COR-L47 (cell line): ENCODE results near the gene SUCO.

Source experiments
- DNase-seq: peaks from one replicate; lab custom pipeline; 2025; lab: John Stamatoyannopoulos, UW

The SUCO gene

DNA sequence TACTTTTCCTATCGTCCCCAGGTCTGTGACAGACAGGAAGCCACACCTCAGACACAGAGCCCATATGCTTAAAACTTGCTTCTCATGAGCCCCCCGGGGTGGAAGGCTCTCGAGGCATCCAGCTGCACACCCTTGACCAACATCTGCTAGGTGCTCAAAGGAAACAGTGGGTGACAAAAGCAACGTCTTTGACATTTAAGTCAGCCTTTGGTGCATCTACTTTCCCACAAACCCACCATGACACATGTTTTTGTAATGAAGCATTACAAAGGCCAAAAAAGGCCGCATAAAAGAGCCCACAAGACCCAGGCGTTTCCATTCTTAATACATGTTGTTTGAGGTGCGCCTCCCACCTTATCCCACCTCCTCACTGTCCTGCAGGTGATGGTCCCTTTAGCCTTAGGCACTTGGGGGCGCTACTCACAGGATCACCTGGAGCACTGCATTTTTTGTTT, 114.2 kb downstream of the SUCO start:
- no peak for DNase-seq

DNA sequence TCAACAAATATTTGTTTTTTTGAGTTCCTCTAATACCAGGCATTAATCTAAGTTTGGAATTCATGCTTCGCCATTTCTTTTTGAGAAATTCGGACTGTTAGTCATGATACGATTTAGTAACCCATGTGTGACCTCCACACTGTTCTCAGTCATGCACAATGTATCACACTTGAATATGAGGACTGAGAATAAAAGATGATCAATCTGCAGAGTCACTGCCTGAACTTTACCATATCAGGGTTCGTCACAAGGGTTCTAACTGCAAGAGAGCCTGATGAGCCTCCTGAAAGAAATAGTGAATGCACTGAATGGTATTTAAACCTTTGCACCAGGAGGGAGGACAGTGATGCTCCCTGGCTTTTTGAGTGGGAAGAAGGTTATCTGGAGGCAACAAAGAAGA, 115.0 kb downstream of the SUCO start:
- DNase-seq = no peak

DNA sequence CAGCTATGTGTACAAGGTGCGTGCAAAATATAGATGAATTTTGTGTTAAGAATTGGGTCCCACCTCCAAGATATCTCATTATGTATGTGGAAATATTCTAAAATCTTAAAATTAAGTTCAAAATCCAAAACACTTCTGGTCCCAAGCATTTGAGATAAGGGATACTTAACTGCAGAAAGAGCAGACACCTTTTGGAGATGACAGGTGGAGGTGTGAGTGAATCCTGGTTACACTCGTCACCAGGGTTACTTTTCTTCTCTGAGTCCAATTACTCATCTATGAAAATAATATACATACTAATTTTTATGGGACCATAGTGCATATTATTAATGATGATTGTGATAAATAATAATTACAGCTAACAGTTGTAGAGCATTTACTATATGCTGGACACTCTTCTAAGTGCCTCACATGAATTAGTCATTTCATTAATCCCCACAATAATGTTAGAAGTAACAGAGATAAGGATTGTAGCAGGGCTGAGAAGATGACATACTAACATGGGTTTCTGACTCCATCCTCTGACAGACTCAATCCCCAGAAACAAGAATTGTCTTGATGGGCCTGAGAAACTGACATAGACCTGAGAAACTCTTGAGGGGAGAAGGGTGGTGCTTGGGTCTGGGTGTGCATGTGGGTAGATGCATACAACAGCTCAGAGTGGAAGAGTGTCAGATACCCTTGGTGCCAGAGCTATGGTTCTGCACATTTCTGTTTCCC, 117.7 kb downstream of the SUCO start:
- no peak for DNase-seq

DNA sequence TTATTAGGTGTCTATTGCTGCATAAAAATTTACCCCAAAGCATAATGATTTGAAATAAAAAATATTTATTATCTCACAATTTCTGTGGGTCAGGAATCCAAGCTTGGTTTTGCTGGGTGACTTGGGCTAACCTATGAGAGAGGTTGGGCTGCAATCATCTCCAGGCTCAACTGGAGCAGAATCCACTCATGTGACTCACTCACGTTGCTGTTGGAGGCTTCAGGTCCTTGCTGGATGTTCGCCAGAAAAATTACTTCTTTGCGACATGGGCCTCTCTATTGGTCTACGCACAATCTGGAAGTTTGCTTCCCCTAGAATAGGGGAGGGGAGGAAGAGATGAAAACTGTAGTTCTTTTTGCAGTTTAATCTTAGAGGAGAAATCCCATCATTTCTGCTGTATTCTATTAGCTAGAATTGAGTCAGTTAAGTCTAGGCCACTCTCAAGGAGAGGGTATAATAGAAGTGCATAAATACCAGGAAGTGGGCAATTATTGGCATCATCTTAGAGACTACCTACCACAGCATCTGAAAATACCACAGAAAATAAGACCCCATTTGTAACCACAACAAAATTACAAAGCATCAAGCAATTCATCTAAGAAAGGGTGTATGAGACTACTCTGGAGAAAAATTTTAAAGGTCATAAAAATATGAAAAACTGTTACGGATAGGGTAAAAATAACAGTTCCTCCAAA, 120.2 kb downstream of the SUCO start:
- no peak for DNase-seq

DNA sequence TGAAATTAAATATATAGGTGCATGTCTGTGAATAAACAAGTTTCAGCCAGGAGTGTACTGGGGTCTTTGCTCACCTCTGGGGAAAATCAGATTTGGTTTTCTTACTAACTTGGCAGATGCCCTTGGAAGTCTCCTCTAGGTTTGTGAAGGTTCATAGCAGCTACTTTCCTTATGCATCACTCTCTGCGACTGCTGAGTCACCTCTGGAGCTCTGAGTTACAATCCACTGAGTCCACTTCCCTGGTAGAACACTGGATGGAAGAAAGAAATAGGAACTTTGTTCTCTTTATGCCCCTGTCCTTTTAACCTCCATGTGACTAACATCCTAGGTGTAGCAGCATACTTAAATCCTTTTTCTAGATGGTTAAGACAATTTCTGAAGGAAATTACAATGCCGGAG, 121.6 kb downstream of the SUCO start:
- no peak for DNase-seq

DNA sequence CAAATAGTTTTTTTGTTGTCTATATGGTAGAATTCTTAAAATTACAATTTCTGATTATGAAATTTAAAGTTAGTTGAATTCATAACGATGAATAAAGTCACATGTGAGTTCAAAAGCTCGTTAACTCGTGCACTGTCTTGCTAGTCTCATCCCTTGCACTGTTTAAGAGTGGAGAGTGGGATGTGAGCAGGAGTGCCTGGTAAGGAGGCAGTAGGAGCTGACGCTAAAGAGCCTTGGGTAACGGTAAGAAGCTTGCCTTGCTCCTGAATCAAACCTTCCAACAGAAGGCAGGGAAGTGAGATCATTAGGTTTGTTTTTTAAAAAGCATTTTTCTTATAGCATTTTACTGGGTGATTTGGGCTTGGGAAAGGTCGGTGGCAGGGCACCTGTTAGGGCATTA, 123.6 kb downstream of the SUCO start:
- DNase-seq = no peak

DNA sequence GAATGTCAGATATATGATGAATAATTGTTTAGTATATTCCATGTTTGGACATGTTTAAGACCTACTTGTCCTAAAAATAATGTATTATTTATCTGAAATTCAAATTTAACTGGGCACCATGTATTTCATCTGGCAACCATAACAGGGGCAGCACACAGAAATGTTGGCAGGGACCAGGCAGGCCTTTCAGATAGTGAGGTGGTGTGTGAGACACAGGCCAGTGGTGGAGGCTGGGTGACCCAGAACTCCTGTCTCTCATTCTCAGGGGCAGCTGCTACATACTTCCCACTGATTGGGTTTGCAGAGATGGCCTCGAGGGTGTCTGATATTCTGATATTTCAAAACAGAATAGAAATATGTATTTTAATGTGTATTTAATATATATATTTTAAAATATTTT, 124.6 kb downstream of the SUCO start:
- no peak for DNase-seq

DNA sequence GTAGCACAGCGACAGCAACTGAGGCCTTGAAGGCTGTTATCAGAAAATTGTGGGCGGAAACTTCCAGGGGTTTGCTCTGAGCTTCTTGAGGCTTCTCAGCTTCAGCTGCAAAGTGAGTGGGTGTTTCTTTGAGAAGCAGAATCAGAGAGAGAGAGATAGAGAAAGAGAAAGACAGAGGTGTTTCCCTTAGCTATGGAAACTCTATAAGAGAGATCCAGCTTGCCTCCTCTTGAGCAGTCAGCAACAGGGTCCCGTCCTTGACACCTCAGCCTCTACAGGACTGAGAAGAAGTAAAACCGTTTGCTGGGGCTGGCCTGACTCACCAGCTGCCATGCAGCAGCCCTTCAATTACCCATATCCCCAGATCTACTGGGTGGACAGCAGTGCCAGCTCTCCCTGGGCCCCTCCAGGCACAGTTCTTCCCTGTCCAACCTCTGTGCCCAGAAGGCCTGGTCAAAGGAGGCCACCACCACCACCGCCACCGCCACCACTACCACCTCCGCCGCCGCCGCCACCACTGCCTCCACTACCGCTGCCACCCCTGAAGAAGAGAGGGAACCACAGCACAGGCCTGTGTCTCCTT, 126.0 kb downstream of the SUCO start, which contains the start of gene FASLG:
Gene FASLG (plus strand): TSS at position 233 of the 583 bp plus-strand sequence. CDS start 99 bp downstream, at position 332.
- no peak for DNase-seq

DNA sequence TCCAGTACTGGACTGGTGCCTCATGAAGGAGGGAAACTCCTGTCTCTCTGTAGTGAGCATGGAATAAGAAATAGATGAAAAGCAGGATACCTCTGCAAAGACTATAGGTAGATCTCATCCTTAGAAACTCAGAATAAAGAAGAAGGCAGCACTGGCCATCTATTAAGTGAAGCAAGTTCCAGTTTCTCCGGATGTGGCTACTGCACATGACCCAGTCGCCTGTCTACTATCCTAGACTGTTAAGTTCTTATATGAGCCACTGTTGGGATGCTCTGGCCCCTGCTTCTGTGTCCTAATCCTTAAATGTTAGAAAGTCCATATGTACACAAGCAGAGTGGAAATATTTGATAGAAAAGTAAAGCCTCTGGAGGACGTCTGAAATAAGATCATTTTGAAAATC, 128.2 kb downstream of the SUCO start:
- DNase-seq = no peak
